GM18867 (cell line): Measurements from ENCODE around the gene TCHH.
"Not testable (repeated sequence)": the region's sequence is repeated elsewhere in the genome, so short reads cannot be mapped to it uniquely, and the experiment has no call there.

Source experiments
- ATAC-seq: cut with Tn5 transposase; IDR thresholded peaks from one replicate; pipeline ENCODE4 v1.9.1; 2021; ENCODE audit warnings: mild to moderate bottlenecking, moderate library complexity; ENCODE audit not compliant: unreplicated experiment

Gene TCHH

DNA sequence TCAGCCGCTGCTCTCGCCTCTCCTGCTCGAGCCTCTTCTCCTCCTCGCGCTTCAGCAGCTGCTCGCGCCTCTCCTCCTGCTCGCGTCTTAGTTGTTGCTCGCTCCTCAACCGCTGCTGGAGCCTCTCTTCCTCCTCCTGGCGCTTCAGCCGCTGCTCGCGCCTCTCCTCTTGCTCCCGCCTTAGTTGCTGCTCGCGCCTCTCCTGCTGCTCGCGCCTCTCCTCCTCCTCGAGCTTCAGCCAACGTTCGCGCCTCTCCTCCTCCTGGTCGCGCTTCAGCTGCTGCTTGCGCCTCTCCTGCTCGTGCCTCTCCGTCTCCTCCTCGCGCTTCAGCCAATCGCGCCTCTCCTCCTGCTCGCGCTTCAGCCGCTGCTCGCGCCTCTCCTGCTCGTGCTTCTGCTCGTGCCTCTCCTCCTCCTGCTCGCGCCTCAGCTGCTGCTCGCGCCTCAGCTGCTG is 3.7 kb downstream of the TCHH start:
- no peak for ATAC-seq

DNA sequence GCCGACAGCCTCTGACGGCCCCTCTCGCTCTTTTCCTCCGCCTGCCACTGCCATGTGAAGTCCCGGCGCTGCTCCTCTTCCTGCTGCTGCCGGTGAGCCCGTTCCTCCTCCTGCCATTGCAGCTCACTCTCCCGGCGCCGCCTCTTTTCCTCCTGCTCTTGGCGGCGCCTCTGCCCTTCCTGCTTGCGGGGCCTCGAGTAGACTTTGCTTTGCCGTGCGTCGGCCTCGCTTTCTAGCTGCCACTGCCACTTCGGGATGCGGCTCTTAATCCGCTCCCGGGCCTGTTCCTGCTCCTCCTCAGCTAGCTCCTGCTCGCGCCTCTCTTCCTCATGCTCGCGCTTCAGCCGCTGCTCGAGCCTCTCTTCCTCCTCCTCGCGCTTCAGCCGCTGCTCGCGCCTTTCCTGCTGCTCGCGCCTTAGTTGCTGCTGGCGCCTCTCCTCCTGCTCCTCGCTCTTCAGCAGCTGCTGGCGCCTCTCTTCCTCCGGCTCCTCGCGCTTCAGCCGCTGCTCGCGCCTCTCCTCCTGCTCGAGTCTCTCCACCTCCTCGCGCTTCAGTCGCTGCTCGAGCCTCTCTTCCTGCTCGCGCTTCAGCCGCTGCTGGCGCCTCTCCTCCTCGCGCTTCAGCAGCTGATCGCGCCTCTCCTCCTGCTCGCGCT is 4.3 kb downstream of the TCHH start:
- no peak for ATAC-seq

DNA sequence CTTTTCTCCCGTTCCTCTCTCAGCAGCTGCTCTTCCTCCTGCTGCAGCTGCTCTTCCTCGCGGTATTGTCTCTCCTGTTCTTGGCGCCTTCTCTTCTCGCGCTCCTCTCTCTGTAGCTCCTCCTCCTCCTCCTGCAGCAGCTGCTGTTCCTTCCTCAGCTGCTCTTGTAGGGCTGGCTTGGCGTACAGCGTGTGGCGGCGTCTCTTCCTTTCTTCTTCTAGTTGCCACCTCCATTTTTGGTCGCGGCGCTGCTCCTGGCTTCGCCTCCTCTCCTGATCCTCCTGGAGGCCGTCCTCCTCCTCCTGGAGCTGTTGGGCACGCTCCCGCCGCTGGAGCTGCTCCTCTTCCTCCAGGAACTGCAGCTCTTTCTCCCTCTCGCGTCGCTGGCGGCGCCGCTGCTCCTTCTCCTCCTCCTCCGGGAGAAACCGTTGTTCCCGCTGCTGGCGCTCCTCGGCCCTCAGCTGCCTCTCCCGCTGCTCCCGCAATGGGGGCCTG is 4.8 kb downstream of the TCHH start:
- ATAC-seq, result no peak

DNA sequence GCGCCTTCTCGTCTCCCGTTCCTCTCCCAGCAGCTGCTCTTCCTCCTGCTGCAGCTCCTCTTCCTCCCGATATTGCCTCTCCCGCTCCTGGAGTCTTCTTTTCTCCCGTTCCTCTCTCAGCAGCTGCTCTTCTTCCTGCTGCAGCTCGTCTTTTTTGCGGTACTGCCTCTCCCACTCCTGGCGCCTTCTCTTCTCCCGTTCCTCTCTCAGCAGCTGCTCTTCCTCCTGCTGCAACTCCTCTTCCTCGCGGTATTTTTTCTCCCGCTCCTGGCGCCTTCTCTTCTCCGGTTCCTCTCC is 5.3 kb downstream of the TCHH start:
- no peak for ATAC-seq

DNA sequence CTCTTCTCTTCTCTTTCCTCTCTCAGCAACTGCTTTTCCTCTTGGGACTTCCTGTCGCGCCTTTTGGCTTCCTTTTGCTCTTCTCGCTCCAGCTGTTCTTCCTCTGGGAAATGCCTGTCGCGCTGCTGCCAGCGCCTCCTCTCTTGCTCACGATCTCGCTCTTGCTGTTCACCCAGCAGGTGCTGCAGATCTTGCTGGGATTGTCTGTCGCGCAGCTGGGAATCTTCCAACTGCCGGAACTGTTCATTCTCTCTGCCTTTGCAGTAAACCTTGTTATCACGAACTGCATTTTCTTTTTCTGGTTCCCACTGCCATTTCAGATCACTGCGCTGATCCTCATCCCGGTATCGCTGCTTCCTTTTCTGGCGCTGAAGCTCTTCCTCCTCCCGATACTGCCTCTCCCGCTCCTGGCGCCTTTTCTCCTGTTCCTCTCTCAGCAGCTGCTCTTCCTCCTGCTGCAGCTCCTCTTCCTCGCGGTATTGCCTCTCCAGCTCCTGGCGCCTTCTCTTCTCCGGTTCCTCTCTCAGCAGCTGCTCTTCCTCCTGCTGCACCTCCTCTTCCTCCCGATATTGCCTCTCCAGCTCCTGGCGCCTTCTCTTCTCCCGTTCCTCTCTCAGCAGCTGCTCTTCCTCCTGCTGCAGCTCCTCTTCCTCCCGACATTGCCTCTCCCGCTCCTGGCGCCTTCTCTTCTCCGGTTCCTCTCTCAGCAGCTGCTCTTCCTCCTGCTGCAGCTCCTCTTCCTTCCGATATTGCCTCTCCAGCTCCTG is 5.8 kb downstream of the TCHH start:
- no peak for ATAC-seq

DNA sequence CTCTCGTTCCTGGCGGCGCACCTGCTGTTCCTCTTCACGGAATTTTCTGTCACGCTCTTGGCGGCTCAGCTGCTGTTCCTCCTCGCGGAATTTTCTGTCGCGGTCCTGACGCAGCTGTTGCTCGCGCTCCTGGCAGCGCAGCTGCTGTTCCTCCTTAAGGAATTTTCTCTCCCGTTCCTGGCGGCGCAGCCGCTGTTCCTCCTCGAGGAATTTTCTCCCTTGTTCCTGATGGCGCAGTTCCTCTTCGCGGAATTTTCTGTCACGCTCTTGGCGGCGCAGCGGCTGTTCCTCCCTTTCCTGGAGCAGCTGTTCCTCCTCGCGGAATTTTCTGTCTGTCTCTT is 6.4 kb downstream of the TCHH start:
- ATAC-seq, result no peak

DNA sequence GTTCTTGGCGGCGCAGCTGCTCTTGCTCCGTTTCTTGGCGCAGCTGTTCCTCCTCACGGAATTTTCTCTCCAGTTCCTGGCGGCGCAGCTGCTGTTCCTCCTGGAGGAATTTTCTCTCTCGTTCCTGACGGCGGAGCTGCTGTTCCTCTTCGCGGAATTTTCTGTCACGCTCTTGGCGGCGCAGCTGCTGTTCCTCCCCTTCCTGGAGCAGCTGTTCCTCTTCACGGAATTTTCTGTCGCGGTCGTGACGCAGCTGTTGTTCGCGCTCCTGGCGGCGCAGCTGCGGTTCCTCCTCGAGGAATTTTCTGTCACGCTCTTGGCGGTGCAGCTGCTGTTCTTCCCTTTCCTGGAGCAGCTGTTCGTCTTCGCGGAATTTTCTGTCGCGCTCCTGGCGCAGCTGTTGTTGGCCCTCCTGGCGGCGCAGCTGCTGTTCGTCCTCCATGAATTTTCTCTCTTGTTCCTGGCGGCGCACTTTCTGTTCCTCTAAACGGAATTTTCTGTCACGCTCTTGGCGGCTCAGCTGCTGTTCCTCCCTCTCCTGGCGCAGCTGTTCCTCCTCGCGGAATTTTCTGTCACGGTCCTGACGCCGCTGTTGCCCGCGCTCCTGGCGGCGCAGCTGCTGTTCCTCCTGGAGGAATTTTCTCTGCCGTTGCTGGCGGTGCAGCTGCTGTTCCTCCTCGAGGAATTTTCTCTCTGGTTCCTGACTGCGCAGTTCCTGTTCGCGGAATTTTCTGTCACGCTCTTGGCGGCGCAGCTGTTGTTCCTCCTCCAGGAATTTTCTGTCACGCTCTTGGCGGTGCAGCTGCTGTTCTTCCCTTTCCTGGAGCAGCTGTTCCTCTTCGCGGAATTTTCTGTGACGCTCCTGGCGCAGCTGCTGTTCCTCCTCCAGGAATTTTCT is 7.0 kb downstream of the TCHH start:
- ATAC-seq, result no peak

DNA sequence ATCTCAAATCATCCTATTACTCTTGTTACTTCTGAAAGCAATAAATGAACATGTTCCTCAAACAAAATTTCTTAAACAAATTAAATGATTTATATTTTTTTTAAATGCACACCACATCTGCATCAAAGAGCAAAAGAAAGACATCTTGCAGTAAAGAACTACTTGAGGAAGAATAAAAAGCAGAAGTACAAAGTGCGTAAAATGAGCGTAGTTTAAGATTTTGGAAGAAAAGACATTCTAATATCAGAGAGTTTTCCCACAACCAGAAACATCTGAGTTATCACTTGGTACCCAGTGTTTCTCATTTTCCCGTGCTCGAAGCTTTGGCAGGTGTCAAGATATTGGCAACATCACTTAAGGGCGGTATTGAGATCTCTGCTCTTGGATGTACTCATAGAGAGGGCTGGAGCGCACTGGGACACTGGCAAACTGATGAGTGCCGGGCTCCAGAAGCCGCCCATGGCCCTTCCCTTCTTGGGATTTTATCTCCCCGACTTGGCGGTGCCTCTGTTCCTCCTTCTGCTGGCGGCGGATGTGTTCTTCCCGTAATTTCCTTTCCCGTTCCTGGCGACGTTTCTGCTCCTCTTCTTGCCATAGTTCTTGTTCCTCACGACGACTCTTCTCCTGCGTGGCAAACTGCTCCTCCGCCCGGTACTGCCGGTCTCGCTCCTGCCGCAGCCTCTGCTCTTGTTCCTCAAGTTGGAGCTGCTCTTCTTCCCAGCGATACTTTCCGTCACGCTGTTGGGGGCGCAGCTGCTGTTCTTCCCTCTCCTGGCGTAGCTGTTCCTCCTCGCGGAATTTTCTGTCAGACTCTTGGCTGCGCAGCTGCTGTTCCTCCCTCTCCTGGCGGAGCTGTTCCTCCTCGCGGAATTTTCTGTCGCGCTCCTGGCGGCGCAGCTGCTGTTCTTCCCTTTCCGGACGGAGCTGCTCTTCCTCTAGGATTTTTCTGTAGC is 7.9 kb downstream of the TCHH start:
- ATAC-seq, result no peak

DNA sequence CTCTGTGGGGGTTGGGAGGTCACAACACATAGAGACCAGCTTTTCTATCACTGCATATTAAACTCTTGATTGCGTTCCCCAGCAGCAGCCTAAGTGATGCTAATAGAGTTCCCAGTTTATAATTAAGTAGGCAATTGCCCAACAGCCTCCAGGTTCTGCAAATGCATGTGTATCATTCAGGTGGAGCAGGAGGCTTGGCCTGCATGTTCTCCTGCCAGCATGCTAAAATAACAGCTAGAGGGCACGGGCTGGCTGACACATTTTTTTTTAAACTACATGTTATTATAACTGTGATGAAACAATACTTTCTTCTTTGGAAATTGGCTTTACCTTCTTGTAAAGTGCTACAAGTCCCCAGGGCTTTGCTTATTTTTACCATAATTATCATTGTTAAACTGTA is 10.4 kb downstream of the TCHH start:
- no peak for ATAC-seq

DNA sequence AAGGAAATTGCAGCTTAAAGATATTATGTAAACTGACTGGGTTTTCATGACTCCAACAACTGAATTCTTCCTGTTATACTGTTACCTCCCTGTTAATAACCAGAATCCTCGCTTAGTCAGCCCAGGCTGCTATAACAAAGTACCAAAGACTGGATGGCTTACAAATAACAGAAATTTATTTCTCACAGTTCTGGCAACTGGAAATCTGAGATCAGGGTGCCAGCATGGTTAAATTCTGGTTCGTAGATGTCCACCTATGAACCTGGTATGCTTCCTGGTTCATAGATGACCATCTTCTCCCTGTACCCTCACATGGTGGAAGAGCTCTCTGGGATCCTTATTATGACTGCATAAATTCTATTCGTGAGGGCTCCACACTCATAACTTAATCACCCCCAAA is 18.3 kb downstream of the TCHH start:
- ATAC-seq, result no peak

DNA sequence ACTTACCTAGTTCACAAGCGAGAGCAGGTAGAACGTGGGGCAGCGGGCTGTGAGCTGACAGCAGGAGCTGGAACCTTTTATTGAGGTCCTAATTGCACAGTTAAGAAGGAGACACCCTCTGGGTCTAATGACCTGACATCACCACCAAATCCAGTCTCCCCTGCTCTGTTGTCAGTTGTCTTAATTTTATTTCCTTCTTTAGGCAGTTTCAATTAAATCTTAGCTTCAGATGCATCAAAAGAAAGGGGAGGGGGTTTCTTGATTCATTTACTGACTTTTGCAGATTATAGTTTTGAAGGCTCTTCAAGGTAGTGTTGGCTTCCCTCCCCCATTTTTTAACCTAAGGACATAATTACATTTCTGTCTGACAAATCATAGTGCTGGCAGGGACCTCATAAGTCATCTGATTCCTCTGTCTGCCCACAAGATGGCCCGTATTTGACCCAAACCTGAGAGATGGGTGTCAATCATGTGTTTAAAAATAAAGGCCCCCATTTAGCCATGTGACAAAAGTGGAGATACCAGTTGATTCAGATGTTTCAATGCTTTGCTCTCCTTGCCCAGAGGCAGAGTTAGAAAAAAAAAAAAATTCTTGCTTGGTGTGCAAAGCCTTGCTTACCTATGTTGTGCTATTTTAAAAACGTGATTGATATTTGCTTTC is 26.1 kb downstream of the TCHH start, which contains the start of gene TCHHL1:
TCHHL1 (minus strand) TSS at position 51 of the 661 bp plus-strand sequence. CDS start 921 bp downstream, outside the sequence.
- no peak for ATAC-seq

DNA sequence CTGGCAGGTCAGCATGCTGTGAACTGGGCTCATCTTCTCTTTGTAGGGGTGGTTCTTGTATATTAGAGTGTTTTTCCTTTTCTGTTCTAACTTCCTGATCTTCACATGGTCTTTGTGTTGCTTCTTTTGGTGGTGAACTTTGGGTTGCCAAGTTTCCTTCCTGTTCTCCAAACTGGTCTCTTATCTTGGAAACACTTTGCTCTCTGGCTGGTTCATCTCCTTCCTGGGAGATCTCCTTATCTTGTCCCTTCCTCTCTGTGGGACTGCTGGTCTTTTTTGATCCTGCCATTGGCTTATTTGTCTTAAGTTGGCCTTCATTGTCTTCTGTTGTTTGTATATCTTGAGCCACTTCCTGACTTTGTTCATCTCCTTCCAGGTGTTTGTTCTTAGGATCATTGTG is 28.5 kb downstream of the TCHH start:
- ATAC-seq, result no peak

DNA sequence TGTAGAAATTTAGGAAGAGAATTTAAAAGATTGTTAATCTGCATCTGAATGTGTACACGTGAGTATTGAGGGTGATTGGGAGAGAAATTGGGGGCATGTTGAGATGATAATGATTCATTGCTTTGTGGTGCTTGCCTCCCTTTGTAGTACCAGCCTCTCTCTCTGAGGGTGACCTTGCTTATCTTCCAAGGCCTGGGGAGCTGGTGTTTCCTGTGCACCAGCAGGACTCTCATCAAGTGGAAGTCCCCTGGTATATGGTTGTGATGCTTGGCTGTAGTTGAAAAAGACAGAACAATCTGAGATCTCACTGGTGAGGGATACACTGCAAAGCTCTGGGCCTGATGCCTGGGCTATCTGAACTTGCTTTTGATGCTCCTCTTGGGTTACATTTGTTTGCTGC is 30.4 kb downstream of the TCHH start:
- no peak for ATAC-seq

DNA sequence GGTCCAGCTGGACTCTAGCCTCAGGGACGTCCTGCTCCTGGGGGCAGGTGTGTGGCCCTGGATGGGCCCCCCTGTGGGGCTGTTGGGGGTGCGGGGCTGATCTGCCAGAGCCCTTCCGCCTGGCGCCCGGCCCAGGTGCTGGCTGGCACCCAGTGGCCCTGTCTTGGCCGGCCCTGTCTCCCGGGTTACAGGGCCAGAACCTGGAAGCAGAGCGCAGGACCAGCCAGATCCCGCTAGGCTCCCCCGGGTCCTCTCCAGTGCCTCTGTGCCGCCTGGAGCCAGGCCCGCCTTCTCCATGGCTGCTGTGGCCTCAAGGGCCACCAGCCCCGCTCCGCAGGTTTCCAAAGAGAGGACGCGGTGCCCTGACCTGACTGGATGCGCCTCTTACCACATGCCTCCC is 34.2 kb downstream of the TCHH start:
- ATAC-seq, result not testable (repeated sequence)

DNA sequence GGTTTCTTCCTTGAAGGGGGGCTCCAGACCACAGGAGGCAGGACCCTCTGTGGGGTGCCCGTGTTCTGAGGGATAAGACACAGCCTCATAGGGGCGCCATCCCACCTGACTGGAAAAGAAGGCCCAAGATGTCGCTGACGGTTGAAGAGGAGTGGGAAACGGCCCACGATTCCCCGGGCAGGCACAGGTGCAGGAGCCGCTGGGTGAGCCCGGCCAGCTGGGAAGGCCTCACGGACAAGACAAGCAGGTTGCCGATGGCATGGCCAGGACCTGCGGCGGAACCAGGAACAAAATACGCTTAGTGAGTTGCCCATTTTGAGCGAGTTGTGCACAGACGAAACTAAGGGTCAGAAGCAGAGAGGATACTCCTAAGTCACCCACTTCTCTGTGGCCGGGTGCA is 34.8 kb downstream of the TCHH start:
- not testable (repeated sequence) for ATAC-seq

DNA sequence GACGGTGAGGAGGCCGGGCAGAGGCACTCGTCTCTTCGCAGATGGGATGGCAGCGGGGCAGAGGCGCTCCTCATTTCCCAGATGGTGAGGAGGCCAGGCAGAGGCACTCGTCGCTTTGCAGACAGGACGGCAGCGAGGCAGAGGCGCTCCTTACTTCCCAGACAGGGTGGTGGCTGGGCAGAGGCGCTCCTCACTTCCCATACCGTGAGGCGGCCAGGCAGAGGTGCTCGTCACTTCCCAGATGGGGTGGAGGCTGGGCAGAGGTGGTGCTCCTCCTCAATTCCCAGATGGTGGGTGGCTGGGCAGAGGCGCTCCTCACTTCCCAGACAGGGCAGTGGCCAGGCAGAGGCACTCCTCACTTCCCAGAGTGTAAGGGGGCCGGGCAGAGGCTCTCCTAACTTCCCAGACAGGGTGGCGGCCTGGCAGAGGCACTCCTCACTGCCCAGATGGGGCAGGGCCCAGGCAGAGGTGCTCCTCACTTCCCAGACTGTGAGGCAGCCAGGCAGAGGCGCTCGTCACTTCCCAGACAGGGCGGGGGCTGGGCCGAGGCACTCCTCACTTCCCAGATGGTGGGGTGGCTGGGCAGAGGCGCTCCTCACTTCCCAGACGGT is 36.3 kb downstream of the TCHH start:
- no peak for ATAC-seq

DNA sequence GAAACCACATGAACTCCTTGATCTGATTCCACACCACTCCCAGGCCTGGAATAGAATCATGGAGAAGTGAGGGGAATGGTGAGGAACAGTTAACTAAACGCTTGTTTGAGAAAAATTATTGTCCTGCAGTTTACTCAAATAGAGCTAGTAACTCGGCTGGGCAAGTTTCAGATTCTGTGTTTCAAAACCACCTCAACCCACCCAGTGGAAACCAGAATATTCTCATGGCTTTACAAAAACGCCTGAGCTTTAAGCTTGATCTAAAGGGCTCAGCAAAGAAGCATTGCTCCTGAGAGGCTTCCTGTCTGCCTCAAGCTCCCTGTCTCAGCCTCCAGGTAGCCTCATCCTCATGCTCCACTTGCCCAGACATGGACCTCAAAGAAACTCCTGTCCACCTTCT is 42.9 kb downstream of the TCHH start:
- ATAC-seq, result no peak

DNA sequence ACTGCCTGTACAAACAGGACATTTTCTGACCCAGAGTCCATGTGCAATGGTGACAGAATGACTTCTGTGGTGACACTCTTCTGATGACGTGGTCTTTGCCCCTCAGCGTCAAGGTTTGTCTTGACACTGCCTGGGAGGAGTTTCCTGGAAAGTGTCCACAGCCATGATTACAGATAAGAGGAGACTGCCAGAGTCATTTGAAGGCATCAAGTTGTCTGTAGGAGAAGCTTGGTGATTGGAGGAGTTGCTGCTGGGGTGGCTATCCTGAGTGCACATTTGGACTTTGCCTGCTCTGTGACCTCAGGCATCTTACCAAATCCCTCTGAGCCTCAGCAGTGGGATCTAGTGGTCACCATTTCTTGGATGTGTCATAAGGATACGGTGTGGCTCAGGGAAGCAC is 44.1 kb downstream of the TCHH start:
- no peak for ATAC-seq

DNA sequence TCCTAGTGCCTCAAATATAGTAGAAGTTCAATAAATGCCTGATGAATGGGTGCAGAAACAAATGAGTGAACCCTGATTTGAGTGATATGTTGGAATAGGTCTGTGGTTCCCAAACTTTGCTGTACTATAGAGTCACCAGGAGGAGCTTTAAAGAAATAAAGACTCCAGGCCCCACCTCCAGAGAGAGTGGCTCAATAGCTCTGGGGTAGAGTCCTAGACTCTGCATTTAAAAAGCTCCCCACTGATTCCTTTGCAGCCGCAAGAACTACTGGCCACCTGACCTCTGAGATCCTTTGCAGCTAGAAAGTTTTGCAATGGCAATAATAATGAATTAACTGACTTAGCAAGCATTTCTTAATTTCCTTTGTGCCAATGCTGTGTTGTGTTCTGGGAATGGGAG is 47.3 kb downstream of the TCHH start:
- no peak for ATAC-seq

DNA sequence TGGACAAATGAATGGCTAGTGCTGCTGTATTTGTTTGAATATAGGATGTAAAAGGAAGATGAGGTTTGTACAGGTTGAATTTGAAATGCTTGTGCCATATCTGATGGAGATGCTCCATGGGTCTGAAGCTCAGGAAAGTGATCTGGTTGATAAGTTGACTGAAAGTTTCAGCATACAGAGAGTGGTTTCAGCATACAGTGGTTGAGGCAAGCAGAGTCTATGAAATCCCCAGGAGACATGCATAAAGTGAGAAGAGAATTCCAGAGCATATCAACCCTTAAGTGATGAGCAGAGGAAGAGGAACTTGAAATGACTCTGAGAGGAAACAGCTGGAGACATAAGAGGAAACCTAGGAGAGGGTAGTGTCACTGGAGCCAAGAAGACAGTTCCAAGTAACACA is 48.1 kb downstream of the TCHH start:
- no peak for ATAC-seq
